ELF-1 (cell line): ENCODE results near the gene CNTNAP2.
"Not testable (repeated sequence)": the region's sequence is repeated elsewhere in the genome, so short reads cannot be mapped to it uniquely, and the experiment has no call there.

Source experiments
- DNase-seq: peaks from one replicate; pipeline ENCODE4 v3.0.0-alpha.2; 2016; ENCODE audit warnings: low read depth, low spot score

Gene CNTNAP2

DNA sequence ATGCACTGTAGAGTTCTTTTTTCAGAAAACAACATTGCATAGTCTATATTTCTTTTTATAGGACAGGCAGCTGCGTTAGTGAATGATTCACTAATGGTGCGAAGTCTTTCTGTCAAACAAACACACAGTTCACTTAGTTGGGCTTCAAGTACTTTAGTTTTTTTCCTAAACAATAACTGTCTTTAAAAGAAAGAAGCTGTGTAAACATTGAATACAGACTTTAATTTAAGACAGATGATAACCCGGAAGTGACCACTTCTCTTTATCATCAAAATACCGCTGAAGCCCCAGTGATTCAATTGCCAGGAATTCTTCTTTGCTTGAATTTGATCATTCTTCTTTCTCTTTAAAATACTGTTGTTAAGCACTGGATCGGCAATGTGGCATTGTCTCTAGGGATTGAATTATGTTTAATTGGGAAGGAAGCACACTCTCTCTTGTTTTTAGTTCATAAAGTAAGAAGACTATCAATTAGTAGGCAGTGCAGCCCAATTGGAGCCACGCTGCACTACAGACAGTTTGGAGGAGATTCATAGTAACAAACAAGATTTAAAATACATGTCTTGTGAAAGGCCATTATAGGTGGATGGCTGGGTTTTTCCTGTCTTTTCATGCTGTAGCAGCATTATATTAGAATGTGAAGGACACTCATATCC is 30.4 kb downstream of the CNTNAP2 start:
- no peak for DNase-seq

DNA sequence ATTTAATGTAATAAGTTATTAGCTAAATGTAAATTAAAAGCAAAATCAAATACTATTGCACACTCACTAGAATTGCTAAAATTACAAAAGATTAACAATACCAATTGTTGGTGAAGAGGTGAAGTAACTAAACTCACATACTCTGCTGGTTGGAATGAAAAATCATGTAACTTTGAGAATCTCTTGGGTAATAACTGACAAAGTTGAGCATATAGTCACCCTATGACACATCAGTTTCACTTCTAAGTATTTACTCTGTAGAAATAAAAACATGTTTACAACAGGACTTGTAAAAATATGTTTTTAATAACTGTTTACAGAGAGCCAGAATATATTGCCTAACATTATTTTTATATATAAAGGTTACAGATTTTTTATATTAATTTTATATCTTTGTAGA is 33.6 kb downstream of the CNTNAP2 start:
- no peak for DNase-seq

DNA sequence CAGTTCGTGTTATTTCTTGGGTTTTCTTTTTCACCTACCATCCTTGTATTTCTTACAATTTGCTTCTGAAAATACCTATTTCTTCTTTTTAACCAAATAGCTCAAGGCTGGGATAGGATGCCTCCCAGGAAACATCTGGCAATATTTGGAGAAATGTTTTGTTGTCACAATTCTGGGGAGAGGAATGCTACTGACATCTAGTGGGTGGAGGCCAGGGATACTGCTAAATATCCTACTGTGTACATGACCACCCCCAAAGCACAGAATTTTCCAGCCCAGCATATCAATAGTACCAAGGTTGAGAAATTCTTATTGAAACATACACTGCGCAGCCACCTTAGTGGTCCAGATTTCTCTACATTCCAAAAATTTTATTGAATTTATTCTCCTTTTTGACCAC is 55.5 kb downstream of the CNTNAP2 start:
- no peak for DNase-seq

DNA sequence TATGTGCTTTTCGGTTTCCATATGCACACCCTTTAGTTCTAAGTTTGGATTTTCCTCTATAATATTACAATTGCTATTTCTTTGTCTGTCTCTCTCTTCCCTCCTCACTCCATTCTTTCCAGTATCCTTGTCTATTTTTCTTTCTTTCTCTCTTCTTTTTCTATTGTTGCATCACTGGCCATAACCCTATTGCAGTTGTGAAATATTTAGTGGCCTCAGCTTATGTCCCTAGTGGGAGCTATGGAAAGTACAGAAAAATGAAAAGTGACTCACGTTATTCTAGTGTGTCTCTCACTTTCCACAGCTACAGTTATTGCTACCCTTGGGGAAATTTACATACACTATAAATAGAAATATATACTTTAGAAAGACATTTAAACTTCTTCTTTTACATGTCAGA is 59.1 kb downstream of the CNTNAP2 start:
- DNase-seq = no peak

GRCh38 chr7:146176860-146177259 is 60.3 kb downstream of the CNTNAP2 start:
- DNase-seq = peak; percentile 3

GRCh38 chr7:146177301-146177700 is 60.7 kb downstream of the CNTNAP2 start:
- no peak for DNase-seq

DNA sequence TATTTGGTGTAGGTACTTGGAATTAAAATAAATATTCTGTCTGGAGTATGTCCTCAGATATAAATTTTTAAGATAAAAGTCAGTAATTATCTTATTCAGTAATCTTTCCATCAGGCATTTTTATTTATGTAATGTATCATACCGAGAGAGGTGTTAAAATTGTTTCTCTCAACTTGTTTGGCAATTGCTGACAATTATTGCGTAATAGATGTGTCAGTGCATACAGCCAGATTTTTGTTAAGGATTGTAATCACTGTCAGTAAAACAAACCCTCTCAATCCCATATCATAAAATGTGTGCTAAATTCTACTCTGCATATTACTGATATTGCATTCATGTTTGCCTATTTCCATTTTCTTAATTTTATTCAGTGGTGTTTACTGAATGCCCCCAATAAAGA is 69.2 kb downstream of the CNTNAP2 start:
- DNase-seq = no peak

- DNase-seq = peak; percentile 4
Measured at GRCh38 chr7:146191428-146191827, 74.8 kb downstream of the CNTNAP2 start.

GRCh38 chr7:146201945-146202344 is 85.3 kb downstream of the CNTNAP2 start:
- no peak for DNase-seq

- DNase-seq = no peak
Measured at GRCh38 chr7:146206270-146206669, 89.7 kb downstream of the CNTNAP2 start.

- DNase-seq = no peak
Measured at GRCh38 chr7:146208492-146208891, 91.9 kb downstream of the CNTNAP2 start.

GRCh38 chr7:146214842-146215241 is 98.2 kb downstream of the CNTNAP2 start:
- no peak for DNase-seq

GRCh38 chr7:146216396-146217041 is 99.9 kb downstream of the CNTNAP2 start:
- no peak for DNase-seq

DNA sequence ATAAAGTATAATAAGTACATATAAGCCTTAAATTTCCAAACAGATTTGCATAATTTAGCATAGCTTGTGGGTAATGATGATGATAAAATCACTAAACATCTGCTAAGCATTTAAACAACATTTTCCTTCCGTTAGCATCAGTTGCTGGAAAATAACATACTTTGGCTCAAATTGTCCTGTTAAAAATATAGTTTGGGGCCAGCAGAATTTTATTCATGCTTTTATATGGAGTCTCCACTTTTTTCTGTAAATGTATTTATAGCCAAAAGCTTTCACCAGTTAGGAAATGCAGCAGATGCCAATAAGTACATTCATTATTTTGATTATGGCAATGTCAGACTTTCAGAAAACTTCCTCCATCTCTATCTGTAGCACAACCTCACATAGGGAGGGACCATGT is 107.2 kb downstream of the CNTNAP2 start:
- no peak for DNase-seq

GRCh38 chr7:146232604-146233003 is 116.0 kb downstream of the CNTNAP2 start:
- no peak for DNase-seq

DNA sequence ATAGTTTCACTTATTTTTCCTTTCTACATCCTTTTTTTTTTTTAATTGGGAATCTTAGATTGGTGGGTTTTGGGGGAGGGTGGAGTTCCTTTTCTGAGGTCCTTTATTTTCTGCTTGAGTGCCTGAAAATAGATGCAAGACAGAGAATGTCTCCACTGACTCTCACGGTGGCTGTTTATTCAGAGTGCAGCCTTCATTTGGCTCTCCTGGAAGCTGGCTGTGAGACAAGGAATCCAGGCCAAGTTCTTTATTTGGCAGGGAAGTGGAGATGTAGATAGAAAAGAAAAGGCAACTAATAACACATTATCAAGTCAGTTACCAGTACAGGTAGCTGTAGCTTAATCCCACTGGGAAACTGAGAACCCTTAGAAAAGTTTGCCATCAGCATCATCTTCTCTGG is 118.6 kb downstream of the CNTNAP2 start:
- no peak for DNase-seq

GRCh38 chr7:146242661-146243060 is 126.1 kb downstream of the CNTNAP2 start:
- DNase-seq = no peak

DNA sequence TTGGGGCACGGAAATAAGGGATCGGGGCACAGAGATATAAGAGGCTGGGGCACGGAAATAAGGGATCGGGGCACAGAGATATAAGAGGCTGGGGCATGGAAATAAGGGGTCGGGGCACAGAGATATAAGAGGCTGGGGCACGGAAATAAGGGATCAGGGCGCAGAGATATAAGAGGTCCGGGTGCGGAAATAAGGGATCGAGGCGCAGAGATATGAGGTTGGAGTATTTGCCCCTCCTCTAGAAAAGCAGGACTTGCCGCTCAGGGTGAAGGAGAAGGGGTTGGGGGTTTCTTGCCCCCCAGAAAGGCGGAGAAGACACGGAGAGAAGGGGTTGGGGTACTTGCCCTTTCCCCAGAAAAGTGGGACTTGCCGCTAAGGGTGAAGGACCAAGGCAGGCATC is 131.4 kb downstream of the CNTNAP2 start:
- not testable (repeated sequence) for DNase-seq

- peak; percentile 71 for DNase-seq
Measured at GRCh38 chr7:146248744-146249143, 132.1 kb downstream of the CNTNAP2 start.

GRCh38 chr7:146249272-146249671 is 132.7 kb downstream of the CNTNAP2 start:
- no peak for DNase-seq

- DNase-seq = no peak
Measured at GRCh38 chr7:146255609-146256008, 139.0 kb downstream of the CNTNAP2 start.

DNA sequence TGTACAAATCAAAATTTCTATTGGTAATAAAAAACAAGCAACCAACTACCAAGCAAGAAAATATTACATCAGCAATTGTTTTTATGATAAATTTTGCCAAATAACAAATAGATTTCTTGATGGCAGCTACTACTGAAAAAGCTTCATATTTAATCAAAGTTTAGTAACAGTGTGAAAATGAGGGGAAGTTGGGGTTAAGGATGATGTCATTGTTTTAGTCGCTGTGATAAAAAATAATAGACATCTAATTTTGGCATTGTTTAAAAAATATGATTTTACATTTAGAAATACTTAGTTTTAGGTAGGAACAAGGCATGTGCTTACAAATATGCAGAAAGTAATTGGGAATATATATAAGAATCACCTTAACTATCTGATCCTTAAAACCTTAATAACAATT is 145.9 kb downstream of the CNTNAP2 start:
- DNase-seq = no peak

DNA sequence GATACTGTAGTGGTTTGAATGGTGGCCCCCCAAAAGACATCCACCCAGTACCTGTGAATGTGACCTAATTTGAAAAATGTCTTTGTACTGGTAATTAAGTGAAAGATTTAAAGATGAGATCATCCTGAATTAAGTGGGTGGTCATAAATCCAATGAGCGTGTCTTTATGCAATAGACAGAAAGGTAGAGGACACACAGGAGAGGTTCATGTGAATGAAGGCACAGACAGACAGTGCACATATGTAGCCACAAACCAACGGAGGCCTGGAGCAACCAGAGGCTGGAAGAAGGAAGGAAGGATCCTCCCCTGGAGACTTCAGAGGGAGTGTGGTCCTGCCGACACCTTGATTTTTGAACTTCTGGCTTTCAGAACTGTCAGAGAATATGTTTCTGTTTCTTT is 160.3 kb downstream of the CNTNAP2 start:
- DNase-seq = no peak

- no peak for DNase-seq
Measured at GRCh38 chr7:146285418-146285817, 168.8 kb downstream of the CNTNAP2 start.
